ENCODE measurements around the gene PCDHA1.

DNA sequence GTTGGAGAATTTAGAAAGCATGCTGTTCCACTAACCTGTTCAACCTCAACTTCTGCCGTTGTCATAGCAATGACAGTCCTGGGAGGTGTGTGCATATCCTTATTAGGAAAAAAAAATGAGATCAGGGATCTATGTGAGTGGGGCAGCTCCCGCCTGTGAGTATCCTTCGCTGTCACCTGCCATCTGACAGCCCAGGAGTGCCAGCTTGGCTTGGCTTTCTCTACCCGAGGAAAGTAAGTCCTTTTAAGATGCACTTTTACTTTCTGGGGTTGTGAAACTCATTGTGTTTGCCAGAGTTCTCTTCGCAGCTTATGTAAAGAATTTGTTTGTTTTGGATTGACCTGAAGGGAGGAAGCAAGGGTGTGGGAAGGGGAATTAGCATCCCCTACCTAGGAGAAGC lies 202.2 kb downstream of the PCDHA1 start:
- TF ChIP-seq, protein P1, sequence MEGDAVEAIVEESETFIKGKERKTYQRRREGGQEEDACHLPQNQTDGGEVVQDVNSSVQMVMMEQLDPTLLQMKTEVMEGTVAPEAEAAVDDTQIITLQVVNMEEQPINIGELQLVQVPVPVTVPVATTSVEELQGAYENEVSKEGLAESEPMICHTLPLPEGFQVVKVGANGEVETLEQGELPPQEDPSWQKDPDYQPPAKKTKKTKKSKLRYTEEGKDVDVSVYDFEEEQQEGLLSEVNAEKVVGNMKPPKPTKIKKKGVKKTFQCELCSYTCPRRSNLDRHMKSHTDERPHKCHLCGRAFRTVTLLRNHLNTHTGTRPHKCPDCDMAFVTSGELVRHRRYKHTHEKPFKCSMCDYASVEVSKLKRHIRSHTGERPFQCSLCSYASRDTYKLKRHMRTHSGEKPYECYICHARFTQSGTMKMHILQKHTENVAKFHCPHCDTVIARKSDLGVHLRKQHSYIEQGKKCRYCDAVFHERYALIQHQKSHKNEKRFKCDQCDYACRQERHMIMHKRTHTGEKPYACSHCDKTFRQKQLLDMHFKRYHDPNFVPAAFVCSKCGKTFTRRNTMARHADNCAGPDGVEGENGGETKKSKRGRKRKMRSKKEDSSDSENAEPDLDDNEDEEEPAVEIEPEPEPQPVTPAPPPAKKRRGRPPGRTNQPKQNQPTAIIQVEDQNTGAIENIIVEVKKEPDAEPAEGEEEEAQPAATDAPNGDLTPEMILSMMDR (IDR thresholded peaks at IDR 0.05 in 2 of 3, conservative IDR thresholded peaks at IDR 0.05 in 1 of 3; ENCODE audit: borderline replicate concordance in 1 of 3, insufficient read depth in 1 of 3, low read depth in 2 of 3, low read length in 2 of 3): no peak
- TF ChIP-seq CEBPB (IDR thresholded peaks at IDR 0.05; ENCODE audit: low read depth) (no peak), POLR2A (IDR thresholded peaks at IDR 0.05; ENCODE audit: borderline replicate concordance, extremely low read depth, insufficient read depth, insufficient read length) (no peak), ELF1 (IDR thresholded peaks at IDR 0.05; ENCODE audit: borderline replicate concordance, low read depth) (no peak)

Data from HCT116 (cell line).